A549 treated with ZK216348 at 1 μM for 4 hours (cell line): Measurements from ENCODE around the gene ARPC1B. TPM values are rescaled to one million over a fixed set of nuclear protein-coding genes. Genes with fewer than 3 reads are reported as not detected.

Source experiments
- total RNA-seq: library from RNA; stranded (reverse); fragments of 200-300 nt; extraction: Qiagen RNA extraction; gene quantifications from 5 replicates; pipeline ENCODE4 v1.2.3, GENCODE V29; 2022; ENCODE audit warnings: low read depth

ARPC1B gene
- total RNA-seq = 233 to 306 TPM (median 289 TPM) in 5 replicates

GRCh38 chr7:99374111-99375064 is at the start of gene ARPC1B:
Gene ARPC1B, plus strand, starts transcription at chr7:99374730. Its CDS starts 10,985 bp downstream, at chr7:99385715.

GRCh38 chr7:99325592-99326407 is 48.7 kb upstream of the ARPC1B start, which contains the start of gene ARPC1A:
Gene ARPC1A, plus strand, starts transcription at chr7:99325898. Its CDS starts 7,456 bp downstream, at chr7:99333354.

GRCh38 chr7:99408379-99409191 is 34.1 kb downstream of the ARPC1B start, which contains the start of the genes BUD31 and PDAP1:
Gene BUD31, plus strand, starts transcription at chr7:99408969. Its CDS starts 2,124 bp downstream, at chr7:99411093.
Gene PDAP1, minus strand, starts transcription at chr7:99408597. Its CDS starts 49 bp downstream, at chr7:99408548.

GRCh38 chr7:99438573-99439480 is 64.3 kb downstream of the ARPC1B start, which contains the start of the genes CPSF4 and PTCD1:
Gene CPSF4, plus strand, starts transcription at chr7:99438943. Its CDS starts 140 bp downstream, at chr7:99439083.
Gene PTCD1, minus strand, starts transcription at chr7:99438798. Its CDS starts 3,556 bp downstream, at chr7:99435242.

Other genes with a start within 250 kb of the ARPC1B start
- 22.3 to 28.1 TPM (median 23.4 TPM) in 5 replicates for gene SMURF1, start 230.6 kb upstream of the ARPC1B start, total RNA-seq
- 1.0 to 1.3 TPM (median 1.2 TPM) in 5 replicates for gene KPNA7, start 166.6 kb upstream of the ARPC1B start, total RNA-seq
- 0.27 to 1.2 TPM (median 0.74 TPM) in 5 replicates for gene MYH16, start 101.9 kb upstream of the ARPC1B start, total RNA-seq
- 128 to 138 TPM (median 129 TPM) in 5 replicates for gene ARPC1A, start 48.8 kb upstream of the ARPC1B start, total RNA-seq
- 174 to 231 TPM (median 186 TPM) in 5 replicates for gene PDAP1, start 33.9 kb downstream of the ARPC1B start, total RNA-seq
- 133 to 189 TPM (median 141 TPM) in 5 replicates for gene BUD31, start 34.2 kb downstream of the ARPC1B start, total RNA-seq
- gene PTCD1, start 64.1 kb downstream of the ARPC1B start, total RNA-seq = 5.2 to 8.7 TPM (median 7.5 TPM) in 5 replicates
- gene CPSF4, start 64.2 kb downstream of the ARPC1B start, total RNA-seq = 30.1 to 48.2 TPM (median 44.5 TPM) in 5 replicates
- 808 to 1,607 TPM (median 884 TPM) in 5 replicates for gene ATP5MF, start 91.4 kb downstream of the ARPC1B start, total RNA-seq
- 7.0 to 9.3 TPM (median 8.2 TPM) in 5 replicates for gene ZNF789, start 98.2 kb downstream of the ARPC1B start, total RNA-seq
- 15.4 to 20.0 TPM (median 18.8 TPM) in 5 replicates for gene ZNF394, start 125.6 kb downstream of the ARPC1B start, total RNA-seq
- 9.1 to 10.4 TPM (median 10.1 TPM) in 5 replicates for gene ZKSCAN5, start 129.9 kb downstream of the ARPC1B start, total RNA-seq
- gene FAM200A, start 177.4 kb downstream of the ARPC1B start, total RNA-seq = 4.2 to 6.9 TPM (median 6.8 TPM) in 5 replicates
- gene ZNF655, start 183.9 kb downstream of the ARPC1B start, total RNA-seq = 47.7 to 58.6 TPM (median 53.0 TPM) in 5 replicates
- 0.75 to 1.4 TPM (median 0.92 TPM) in 5 replicates for gene TMEM225B, start 223.5 kb downstream of the ARPC1B start, total RNA-seq
- gene ZSCAN25, start 242.2 kb downstream of the ARPC1B start, total RNA-seq = 6.8 to 9.7 TPM (median 9.3 TPM) in 5 replicates